ENCODE results near the gene FGR. TPM values are rescaled to one million over a fixed set of nuclear protein-coding genes. Genes with fewer than 3 reads are reported as not detected.
"Not testable (repeated sequence)": the region's sequence is repeated elsewhere in the genome, so short reads cannot be mapped to it uniquely, and the experiment has no call there.

Gene FGR
- 0.15 and 0.22 TPM in 2 replicates for total RNA-seq

- intact Hi-C loops (cut with micrococcal nuclease) = no loop called here
Measured at GRCh38 chr1:27634985-27635367, at the start of gene FGR. FGR (minus strand) TSS chr1:27635185; CDS start chr1:27623916, 11,269 bp downstream.

GRCh38 chr1:27684176-27684575 is 49.2 kb upstream of the FGR start:
- intact Hi-C loops (cut with micrococcal nuclease) = no loop called here

- intact Hi-C loops (cut with micrococcal nuclease) = no loop called here
Measured at GRCh38 chr1:27682351-27682944, 47.5 kb upstream of the FGR start.

GRCh38 chr1:27681580-27681979 is 46.6 kb upstream of the FGR start:
- intact Hi-C loops (cut with micrococcal nuclease) = not testable (repeated sequence)

- intact Hi-C loops (cut with micrococcal nuclease) = not testable (repeated sequence)
Measured at GRCh38 chr1:27680225-27680791, 45.3 kb upstream of the FGR start.

GRCh38 chr1:27678747-27679146 is 43.8 kb upstream of the FGR start:
- intact Hi-C loops (cut with micrococcal nuclease) = no loop called here

- intact Hi-C loops (cut with micrococcal nuclease) = no loop called here
Measured at GRCh38 chr1:27676410-27676809, 41.4 kb upstream of the FGR start.

GRCh38 chr1:27672750-27673112 is 37.7 kb upstream of the FGR start:
- intact Hi-C loops (cut with micrococcal nuclease) = loop anchor here (1.0 to 5.0 kb wide), 8 partner anchors 9 to 975 kb away; partner anchors contain the start of genes FAM76A, PPP1R8, RNU11 and SLC9A1

GRCh38 chr1:27671964-27672749 is 37.2 kb upstream of the FGR start, which contains the start of gene IFI6:
IFI6 (minus strand) TSS chr1:27672192; CDS start chr1:27669314, 2,878 bp downstream.
- intact Hi-C loops (cut with micrococcal nuclease) = loop anchor here (1.0 to 5.0 kb wide), 8 partner anchors 9 to 975 kb away; partner anchors contain the start of genes FAM76A, PPP1R8, RNU11 and SLC9A1

GRCh38 chr1:27669876-27670275 is 34.9 kb upstream of the FGR start:
- intact Hi-C loops (cut with micrococcal nuclease) = loop anchor here (1.0 to 5.0 kb wide), 3 partner anchors 10 to 977 kb away; partner anchors contain the start of gene RNU11

- intact Hi-C loops (cut with micrococcal nuclease) = loop anchor here (1.0 kb wide), 2 partner anchors 9 to 50 kb away; no protein-coding TSS in a partner anchor
Measured at GRCh38 chr1:27668808-27669723, 34.1 kb upstream of the FGR start.

- intact Hi-C loops (cut with micrococcal nuclease) = no loop called here
Measured at GRCh38 chr1:27668121-27668807, 33.3 kb upstream of the FGR start.

GRCh38 chr1:27666791-27667254 is 31.8 kb upstream of the FGR start:
- intact Hi-C loops (cut with micrococcal nuclease) = no loop called here

GRCh38 chr1:27666294-27666693 is 31.3 kb upstream of the FGR start:
- intact Hi-C loops (cut with micrococcal nuclease) = no loop called here

- intact Hi-C loops (cut with micrococcal nuclease) = no loop called here
Measured at GRCh38 chr1:27665016-27665651, 30.1 kb upstream of the FGR start.

- intact Hi-C loops (cut with micrococcal nuclease) = loop anchor here (5.0 kb wide), 1 partner anchor 342 kb away; the partner anchor contains the start of gene TMEM222
Measured at GRCh38 chr1:27664291-27664690, 29.3 kb upstream of the FGR start.

GRCh38 chr1:27662707-27663393 is 27.9 kb upstream of the FGR start:
- intact Hi-C loops (cut with micrococcal nuclease) = loop anchor here (1.0 to 5.0 kb wide), 14 partner anchors 9 to 428 kb away; partner anchors contain the start of genes GPR3, IFI6, STX12 and TMEM222

GRCh38 chr1:27662261-27662660 is 27.3 kb upstream of the FGR start:
- intact Hi-C loops (cut with micrococcal nuclease) = loop anchor here (2.0 to 5.0 kb wide), 4 partner anchors 111 to 427 kb away; partner anchors contain the start of genes STX12, TMEM222 and WDTC1

Data from T-helper 1 cell treated with Interleukin-12 subunit alpha and Interleukin-12 subunit beta and Interleukin-4 antibody, amounts not matched to agents 30 ng/mL and 1 ng/mL, for 36 hours (primary cell).